Midbrain (tissue), 1 donor: ENCODE results near the gene RAP1GAP2.

Source experiments
- DNase-seq: peaks from one replicate; lab custom pipeline; 2025; lab: John Stamatoyannopoulos, UW

RAP1GAP2 gene

DNA sequence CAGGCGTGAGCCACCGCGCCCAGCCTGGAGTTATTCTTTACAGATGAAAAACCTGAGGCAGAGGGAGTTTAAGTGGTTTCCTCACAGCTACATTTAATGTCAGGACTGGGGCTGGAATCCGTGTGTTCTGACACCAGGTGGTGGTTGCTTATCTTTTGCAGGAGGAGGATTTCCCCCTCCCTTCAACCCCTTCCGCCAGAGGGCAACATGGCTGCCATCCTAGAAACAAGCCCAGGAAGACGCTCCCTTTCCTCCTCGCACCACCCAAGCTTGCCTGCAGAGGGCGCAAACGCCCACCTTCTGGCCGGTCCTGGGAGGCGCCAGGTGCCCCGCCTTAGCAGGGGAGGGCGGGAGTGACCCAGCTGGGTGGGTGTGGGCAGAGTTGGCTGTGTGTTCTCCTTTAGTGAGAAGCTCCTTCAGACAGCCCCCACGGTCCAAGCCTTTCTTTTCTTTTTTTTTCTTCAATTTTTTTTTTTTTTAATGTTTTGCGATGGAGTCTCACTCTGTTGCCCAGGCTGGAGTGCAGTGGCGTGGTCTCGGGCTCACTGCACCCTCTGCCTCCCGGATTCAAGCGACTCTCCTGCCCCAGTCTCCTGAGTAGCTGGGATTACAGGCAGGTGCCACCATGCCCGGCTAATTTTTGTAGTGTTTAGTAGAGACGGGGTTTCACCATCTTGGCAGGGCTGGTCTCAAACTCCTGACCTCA lies 9.9 kb upstream of the RAP1GAP2 start:
- peak; percentile 67 for DNase-seq

DNA sequence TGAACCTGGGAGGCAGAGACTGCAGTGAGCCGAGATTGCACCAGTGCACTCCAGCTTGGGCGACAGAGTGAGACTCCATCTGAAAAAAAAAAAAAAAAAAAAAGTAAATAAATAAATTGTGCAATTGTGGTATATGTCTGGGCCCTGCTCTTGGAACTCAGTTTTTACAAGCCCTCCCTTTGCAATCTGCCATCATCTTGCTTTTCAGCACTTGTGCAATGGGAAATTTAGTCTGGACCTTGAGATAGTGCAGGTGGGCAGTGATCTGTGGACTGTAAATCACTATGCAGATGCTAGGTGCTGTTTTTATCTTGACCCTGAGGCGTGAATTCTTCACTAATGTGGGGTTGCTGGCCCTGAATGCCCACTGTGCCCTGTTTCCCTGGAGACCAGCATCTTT lies 6.5 kb upstream of the RAP1GAP2 start:
- DNase-seq = no peak

DNA sequence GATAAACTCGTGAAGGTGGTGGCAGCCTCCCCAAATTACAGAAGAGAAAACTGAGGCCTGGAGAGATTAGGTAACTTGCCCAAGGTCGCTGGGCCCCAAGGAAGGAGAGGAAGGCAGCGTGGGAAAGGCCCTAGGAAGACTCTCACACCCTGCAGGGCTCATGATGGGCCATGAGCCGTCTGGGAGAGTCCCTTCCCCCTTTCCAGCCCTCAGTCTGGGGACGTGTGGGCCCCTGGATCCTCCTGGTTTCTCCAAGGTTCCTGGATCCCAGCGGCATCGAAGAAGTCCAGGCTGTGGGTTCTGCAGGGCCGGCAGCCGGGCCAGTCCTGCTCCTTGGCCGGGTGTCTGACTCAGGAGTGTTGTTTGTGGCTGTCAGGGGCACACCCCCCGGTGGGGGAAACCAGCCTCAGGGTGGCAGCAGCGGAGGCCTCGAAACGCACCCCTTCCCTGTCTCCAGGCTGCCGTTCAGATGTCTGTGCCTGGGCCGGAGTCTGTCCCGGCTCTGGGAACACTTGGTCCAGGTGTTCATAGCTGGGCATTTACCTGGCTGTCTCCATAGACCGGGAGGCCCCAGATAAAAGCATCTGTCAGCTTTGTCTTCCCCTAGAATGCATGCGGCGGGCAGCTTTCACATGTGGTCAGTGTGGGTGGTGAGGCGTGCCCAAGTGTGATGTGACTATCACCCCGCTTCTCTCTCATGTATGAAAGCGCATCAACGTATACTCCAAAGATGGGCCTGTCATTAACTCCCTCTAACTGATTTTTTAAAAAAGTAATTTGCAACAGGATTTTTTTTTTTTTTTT lies 3.7 kb upstream of the RAP1GAP2 start:
- DNase-seq = no peak

DNA sequence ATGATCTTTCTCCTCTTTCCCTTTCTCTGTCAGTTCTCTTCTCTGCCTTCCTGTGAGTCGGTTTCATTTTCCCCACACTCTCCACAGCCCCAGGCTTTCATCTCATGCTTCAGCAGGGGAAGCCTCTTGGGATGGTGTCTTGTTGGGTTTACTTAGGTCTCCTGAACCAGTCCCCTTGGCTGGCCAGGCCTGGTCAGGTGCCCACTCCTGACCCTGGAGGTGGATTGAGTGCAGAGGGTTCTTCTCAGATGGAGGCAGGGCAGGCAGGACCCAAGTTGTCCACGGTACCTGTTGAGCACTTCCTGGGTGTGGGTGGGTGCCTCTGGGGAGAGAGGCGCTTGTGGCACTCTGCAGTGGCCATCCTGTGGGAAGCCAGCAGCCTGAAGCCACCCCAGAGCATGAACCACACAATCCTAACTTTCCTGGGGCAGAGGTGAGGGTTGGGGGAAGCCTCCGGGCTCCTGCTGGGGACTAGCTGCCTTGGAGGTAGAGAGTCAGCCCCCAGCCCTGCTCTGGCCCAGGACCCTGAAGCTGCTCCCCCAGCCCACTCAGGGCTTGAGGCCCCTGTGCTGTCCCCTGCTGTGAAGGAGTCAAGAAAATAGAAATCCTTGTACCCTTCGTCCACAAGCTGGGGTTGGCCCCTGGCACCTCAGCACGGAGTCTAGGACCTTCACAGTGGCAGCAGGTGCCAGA lies 2.0 kb upstream of the RAP1GAP2 start:
- DNase-seq = no peak

DNA sequence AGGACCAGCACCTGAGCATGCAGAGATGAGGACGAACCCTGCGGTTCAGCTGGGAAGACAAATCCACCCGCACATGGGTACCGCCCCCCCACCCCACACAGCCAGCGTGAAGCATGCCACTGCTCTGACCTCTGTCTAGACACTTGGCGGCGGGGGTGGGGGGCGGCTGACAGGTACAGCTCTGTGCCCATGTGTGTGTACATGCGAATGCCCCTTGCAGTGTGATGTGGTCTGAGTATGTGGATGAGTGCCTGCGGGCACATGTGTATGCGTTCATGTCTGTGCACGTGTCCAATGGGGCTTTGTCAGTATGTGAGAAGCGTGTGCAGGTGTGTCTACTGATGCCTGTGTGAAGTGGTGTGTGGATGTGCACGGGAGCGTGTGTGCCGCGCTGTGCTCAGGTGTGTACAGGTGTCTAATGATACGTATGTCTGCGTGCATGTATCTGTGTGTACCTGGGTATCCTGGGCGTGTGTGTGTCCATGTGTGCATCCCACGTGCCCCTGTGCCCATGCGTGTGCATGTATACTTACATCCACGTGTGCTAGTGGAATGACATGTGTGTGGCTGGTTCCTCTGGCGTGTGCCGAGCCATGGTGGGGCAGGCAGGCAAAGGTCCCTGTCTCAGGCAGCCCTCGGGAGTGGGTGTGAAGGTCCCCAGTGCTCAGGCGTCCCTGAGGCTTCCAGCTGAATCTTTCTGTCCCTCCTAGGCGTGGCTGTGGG lies 636 bp upstream of the RAP1GAP2 start:
- no peak for DNase-seq

DNA sequence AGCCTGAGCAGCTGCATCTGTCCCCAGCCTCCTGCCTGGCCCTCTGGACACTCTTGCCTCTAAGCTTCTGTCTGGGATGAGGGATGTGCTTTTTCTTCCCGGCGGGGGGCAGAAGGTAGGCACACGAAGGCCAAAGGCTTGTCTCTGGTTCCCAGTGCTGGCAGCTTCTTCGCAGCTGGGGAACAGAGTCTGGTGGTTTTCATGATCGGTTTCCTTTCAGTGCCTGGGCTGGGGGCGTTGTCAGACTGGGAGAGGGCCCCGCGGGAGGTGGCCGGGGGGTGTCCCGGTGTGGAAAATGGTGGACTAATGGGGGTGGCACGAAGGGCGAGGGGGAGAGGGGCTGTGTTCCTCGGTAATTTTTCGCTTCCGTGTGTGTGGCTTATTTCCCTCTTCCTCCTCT lies 988 bp downstream of the RAP1GAP2 start:
- no peak for DNase-seq

DNA sequence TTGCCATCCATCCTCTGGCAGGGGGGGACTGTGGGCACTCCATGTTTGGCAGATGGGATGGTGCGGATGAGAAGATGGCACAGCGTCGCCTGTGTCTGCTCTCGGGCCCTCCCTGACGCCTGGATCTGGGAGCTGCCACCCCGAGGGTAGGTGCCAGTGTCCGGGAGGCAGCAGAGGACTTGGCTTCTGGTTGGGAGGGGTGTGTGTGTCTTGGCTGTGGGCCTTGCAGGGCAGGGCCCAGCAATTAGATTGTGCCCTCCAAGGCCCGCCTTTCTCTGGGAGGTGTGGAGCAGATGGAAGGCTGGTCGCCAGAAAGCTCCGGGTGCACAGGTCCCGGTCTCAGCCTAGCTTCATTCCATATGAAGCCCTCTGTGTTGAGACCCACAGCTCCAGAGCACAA lies 1.4 kb downstream of the RAP1GAP2 start:
- DNase-seq = no peak

DNA sequence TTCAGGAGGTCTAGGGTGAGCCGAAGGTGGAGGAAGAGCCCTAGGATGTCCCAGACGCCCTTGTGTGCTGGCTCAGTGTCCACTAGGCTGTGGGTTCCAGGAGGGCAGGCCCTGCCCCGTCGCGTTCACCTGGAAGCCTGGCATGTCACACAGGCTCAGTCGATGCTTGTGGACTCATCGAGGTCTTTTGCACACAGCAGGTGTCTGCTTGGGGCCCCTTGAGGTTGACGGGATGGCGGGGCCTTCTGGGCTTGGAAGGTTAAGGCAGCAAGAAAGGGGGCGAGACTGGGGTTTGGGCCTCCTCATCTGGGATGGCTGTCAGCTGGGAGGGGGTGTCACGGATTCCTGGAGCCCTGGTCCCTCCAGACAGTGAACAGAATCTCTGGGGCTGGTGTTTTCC lies 1.9 kb downstream of the RAP1GAP2 start:
- no peak for DNase-seq

DNA sequence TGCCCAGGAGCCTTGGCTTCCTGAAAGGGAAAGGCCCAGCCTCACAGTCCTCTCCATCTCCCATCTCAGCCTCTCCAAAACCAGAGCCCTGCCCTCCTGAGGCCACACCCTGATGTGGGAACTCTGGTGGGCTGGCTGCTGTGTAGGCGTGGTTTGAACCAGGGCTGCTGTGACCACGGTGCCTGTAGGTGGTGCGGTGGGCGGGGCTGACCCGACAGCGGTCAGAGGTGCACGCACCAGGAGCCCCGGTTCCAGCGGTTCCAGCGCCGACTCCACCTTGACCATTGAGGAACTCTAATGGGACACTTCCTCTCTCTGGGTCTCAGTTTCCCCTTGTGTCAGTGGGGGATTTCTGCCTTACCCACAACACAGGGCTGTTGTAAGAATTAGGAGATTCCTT lies 2.4 kb downstream of the RAP1GAP2 start:
- no peak for DNase-seq

DNA sequence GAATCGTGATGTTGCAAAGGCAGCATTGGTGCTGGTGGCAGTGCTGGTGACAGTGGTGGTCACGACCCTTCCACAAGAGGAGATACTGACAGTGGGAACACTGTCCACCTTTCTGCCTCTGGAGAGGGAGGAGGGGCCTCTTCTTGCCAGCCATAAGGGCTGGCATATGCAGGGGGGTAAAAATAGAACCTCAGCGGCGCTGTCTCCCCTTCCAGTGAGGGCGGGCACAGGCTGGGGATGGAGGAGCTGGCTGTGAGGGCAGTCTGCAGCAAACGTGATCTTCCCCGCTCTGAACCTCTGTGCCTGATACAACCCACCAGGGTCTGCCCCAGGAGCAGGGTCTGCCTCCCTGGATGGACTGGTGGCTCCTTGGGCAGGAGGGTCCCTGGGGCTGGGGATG lies 3.4 kb downstream of the RAP1GAP2 start:
- no peak for DNase-seq

DNA sequence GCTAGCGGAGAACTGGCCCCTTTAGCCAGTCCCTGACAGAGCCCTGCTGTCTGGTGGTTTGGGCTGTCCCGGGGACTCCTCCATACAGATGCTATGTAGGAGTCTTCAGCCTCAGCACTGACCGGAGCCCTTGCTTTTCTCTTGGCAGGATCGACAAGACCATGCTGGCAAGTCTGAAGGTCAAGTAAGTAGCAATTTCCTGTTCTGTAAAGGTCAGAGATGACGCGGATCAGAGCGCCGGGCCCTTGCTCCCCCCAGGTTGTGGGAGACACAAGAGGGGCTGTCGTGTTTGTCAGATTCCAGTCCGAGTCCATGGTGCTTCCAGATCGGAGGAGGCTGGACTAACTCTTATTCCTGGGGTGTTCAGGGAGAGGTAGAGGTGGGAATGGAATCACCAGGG lies 4.1 kb downstream of the RAP1GAP2 start:
- DNase-seq = no peak

DNA sequence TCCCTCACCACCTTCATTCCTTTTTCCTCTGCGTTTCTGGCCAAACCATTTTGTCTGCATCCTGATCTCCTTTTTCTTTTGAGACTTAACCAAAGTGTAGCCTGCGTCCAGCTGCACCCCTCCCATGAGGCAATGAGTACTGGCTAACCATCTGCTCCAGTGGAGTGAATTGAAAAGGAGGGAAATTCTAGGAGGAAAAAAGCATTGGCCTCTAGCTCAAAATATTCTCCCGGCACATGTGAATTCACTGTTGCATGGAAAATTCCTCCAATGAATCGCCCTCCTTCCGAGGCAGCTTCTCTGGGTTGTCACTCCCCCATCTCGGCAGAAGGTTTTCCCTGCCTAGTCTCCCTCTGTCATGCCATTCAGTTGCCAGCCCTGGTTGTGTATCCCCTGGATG lies 5.6 kb downstream of the RAP1GAP2 start:
- DNase-seq = no peak

DNA sequence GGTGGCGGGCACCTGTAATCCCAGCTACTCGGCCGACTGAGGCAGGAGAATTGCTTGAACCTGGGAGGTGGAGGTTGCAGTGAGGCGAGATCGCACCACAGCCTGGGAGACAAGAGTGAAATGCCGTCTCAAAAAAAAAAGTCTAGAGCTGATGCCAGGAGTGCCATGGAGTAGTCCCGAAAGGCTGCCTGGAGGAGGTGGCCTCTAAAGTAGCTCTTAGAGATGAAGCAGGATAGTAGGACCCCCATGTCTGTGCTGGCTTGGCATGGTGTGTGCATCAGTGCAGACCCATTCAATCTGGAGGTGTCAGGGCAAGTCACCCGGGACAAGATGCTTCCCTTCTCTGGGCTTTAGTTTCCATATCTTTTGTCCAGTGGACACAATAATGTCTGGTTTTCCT lies 6.3 kb downstream of the RAP1GAP2 start:
- DNase-seq = no peak

DNA sequence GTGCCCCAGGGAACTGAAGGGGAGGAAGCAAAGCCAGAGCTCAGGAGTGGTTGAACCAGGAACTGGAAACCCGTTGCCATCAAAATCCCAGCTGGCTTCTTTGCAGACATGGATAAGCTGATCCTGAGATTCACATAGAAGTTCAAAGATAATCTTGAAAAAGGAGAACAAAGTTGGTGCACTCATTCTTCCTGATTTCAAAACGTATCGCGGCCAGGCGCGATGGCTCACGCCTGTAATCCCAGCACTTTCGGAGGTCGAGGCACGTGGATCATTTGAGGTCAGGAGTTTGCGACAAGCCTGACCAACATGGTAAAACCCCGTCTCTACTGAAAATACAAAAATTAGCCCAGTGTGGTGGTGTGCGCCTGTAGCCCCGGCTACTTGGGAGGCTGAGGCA lies 7.1 kb downstream of the RAP1GAP2 start:
- no peak for DNase-seq

DNA sequence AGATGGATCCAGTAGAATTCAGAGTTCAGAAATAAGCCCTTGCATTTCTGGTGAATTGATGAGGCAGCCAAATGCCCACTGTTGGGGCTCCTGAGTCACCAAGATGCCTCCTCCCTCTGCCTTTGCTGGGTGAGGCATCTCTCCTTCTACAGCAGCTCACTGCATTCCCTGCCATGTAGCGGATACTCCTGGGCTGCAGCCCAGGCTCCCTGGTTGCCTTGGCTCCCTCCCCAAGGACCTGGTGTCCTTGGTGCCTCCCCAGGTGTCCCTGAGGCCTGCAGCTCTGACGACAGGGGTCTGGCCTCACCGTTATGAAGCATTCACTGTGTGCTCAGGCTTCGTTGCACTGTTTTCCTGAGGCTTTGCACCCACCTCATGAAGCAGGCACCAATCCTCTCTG lies 7.7 kb downstream of the RAP1GAP2 start:
- DNase-seq = no peak

DNA sequence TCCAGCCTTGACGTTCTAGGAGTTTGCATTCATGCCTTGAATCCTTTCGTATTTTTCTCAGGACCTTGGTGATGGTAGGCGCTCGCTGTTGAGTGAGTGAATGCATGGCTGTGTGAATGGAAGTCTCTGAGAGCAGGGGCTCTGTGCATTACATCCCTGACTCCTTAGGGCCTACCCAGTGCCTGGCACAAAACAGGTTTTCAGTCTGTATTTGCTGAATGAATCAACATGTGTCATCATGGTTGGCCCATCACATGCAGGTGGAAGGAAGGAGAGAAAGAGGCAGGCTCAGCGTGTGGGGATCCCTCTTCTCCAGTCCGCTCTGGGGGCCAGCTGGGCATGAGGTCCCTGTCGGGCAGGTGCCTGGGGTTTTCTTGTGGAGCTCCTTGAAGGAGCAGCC lies 8.7 kb downstream of the RAP1GAP2 start:
- DNase-seq = no peak

DNA sequence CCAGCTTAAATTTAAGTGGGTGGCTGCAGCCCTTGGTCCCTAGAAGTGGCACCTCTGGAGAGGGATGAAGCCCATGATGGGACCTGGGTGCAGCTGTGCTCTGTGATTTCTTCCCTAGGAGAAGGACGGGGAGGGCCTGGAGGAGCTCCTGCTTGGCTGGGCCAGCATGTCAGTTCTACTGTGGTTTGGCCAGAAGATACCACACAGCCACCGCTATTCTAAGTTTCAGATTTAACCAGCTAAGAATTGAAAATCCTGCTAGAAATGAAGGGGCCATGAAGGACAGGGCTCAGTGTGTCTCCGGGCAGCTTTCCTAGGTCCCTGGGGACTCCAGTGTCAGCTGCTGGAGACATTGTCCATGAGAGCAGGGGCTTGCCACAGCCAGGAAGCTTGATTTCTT lies 9.7 kb downstream of the RAP1GAP2 start:
- no peak for DNase-seq

DNA sequence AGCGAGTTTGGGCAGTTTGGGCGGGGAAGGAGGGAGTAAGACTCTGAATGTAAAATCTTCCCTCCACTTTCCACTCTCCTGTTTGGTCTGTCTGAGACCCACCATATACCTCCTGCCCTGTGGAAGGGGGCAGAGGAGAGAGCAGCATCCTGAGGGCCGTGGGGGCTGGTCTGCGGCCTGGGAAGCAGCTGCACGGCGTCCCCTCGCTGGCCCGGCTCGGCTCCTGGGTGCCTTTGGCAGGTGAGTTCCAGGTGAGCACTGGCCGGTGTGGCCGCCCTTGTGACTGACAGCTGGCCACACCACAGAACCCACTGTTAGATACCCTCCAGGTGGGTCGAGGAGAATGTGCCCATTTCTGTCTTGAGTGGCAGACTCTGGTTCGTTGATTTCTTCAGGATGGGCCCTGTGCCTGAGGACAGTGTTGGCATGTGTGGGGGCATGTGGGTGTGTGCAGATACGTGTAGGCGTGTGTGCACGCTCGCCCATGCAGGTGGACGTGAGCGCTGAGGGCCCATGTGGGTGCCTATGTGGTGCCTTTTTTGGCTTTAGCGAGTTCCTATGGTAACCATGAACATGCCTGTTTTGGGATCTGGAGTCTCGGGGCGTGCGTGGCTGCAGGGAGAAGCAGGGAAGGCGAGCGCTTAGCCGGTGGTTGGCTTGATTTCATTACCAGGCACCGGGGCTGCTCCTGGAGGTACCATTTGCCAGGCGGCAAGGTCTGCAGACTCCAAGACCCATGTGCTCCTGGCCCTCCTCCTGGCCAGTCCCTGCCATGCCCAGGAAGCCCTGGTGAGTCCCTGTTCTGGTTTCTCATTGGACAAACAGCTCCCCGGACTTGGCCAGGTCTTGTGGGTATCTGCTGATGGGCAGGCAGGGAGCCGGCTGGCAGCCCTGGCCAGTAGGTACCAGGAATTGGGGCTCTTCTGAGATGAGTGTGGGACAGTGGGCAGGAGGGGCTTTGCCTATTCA lies 12.4 kb downstream of the RAP1GAP2 start:
- DNase-seq = no peak

DNA sequence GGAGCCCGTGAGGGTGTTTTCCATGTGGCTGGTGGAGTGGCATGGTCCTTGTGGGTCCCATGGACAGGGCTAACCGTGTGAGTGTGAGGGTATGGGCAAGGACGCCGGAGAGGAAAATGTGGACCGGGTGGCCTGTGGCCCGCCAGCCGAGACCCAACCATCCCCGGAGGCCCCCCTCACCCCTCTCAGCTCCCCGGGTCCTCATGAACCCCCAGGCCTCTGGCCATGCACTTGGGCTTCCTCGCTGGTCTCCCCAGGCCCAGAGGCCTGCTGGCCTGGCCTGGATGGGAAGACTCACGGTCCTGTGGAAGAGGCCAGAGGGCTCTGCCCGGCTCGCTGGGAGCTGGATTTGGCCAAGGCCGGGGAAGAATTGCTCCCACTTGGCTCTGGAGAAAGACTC lies 13.1 kb downstream of the RAP1GAP2 start:
- DNase-seq = no peak

DNA sequence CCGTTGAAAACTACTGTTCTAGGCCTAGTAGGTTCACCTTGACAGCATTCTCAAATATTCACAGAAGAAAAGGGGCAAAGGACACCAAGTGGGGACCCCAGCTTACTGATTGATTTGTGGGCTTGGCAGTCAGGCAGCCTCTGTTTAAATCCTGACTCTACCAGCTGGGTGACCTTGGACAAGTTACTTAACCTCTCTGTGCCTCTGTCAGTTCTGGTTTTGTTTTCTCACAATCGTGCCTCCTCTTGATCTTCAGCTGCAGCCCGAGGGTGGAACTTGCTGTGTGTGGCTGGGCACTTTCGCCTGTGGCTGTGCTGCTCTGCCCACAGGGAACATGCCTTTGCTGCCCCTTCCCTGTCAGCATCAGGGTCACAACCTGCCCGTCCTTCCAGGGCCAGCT lies 17.8 kb downstream of the RAP1GAP2 start:
- no peak for DNase-seq
